ENCODE measurements around the gene ASXL2. TPM values are rescaled to one million over a fixed set of nuclear protein-coding genes. Genes with fewer than 3 reads are reported as not detected.

Gene ASXL2
- total and polyA plus RNA-seq, 2 of the 13 experiments (the other 11 are each of a cell fraction or from before 2014, with no cell fraction given): 12.1 to 19.2 TPM

DNA sequence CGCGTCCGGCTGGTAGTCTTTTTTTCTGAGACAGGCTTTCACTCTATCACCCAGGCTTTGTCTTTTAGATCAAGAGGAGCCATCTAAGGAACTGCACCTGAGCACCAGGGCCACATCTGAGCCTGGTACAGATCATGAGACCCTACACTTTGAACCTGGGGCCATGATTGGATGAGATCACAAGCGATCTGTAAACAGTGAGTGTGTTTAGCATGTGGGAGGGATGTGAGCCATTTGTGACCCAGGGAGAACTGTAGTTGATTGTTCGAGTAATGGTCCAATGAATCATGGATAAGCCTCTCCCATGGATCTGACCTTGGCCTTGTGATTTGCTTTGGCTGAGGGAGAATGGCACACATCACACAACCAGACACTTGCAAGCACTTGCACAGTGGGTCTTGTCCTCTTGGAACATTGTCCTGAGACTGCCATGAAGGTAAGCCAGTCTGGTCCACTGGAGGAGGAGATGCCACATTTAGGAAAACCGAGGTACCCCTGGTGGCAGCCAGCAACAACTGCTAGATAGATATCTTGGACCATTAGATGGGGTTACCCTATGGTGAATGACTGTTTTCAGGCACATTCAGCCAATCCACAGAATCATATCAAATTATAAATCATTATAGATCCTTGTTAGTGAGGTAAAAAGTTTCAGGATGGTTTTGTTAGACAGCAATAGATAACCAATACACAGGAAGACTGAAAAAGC lies 185.4 kb downstream of the ASXL2 start (continued):
- no peak for TF ChIP-seq FOXC1 (CRISPR knock-in tag; IDR thresholded peaks at IDR 0.05; ENCODE audit: borderline replicate concordance)
- no peak for TF ChIP-seq ZMYM4 (CRISPR knock-in tag; IDR thresholded peaks at IDR 0.05)
- no peak for TF ChIP-seq RFXAP (CRISPR knock-in tag; IDR thresholded peaks at IDR 0.05; ENCODE audit: borderline replicate concordance)
- TF ChIP-seq ZNF230 (CRISPR knock-in tag; IDR thresholded peaks at IDR 0.05): peak; percentile 53; the same call in 1 of the 2 replicates
- TF ChIP-seq, protein P1, sequence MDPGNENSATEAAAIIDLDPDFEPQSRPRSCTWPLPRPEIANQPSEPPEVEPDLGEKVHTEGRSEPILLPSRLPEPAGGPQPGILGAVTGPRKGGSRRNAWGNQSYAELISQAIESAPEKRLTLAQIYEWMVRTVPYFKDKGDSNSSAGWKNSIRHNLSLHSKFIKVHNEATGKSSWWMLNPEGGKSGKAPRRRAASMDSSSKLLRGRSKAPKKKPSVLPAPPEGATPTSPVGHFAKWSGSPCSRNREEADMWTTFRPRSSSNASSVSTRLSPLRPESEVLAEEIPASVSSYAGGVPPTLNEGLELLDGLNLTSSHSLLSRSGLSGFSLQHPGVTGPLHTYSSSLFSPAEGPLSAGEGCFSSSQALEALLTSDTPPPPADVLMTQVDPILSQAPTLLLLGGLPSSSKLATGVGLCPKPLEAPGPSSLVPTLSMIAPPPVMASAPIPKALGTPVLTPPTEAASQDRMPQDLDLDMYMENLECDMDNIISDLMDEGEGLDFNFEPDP (CRISPR knock-in tag; conservative IDR thresholded peaks at IDR 0.05): no peak
- no peak for TF ChIP-seq FLYWCH1 (CRISPR knock-in tag; IDR thresholded peaks at IDR 0.05)
- TF ChIP-seq, protein P2, sequence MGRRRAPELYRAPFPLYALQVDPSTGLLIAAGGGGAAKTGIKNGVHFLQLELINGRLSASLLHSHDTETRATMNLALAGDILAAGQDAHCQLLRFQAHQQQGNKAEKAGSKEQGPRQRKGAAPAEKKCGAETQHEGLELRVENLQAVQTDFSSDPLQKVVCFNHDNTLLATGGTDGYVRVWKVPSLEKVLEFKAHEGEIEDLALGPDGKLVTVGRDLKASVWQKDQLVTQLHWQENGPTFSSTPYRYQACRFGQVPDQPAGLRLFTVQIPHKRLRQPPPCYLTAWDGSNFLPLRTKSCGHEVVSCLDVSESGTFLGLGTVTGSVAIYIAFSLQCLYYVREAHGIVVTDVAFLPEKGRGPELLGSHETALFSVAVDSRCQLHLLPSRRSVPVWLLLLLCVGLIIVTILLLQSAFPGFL (CRISPR knock-in tag; IDR thresholded peaks at IDR 0.05): no peak
- TF ChIP-seq KAT2B (IDR thresholded peaks at IDR 0.05; ENCODE audit: borderline replicate concordance, low read depth, low read length): no peak
- no peak for TF ChIP-seq ZNF652 (CRISPR knock-in tag; IDR thresholded peaks at IDR 0.05; ENCODE audit: borderline replicate concordance, low read depth)
- TF ChIP-seq, protein P3, sequence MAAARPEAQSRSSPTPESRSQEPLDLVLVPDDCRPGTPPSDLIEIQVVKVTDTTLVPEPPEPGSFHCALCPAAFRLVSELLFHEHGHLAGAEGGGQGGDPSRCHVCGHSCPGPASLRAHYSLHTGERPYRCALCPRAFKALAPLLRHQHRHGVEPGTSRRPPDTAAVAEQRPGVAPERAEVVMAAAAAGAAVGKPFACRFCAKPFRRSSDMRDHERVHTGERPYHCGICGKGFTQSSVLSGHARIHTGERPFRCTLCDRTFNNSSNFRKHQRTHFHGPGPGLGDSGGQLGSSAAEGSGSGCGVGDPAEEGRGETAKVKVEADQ (CRISPR knock-in tag; IDR thresholded peaks at IDR 0.05; ENCODE audit: borderline replicate concordance): no peak
- TF ChIP-seq, protein P4, sequence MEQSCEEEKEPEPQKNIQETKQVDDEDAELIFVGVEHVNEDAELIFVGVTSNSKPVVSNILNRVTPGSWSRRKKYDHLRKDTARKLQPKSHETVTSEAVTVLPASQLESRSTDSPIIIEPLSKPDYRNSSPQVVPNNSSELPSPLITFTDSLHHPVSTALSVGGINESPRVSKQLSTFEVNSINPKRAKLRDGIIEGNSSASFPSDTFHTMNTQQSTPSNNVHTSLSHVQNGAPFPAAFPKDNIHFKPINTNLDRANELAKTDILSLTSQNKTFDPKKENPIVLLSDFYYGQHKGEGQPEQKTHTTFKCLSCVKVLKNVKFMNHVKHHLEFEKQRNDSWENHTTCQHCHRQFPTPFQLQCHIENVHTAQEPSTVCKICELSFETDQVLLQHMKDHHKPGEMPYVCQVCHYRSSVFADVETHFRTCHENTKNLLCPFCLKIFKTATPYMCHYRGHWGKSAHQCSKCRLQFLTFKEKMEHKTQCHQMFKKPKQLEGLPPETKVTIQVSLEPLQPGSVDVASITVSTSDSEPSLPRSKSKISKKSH (CRISPR knock-in tag; IDR thresholded peaks at IDR 0.05; ENCODE audit: borderline replicate concordance): no peak
- no peak for TF ChIP-seq RBFOX2 (IDR thresholded peaks at IDR 0.05; ENCODE audit: low read depth, low read length)
- TF ChIP-seq, protein P5, sequence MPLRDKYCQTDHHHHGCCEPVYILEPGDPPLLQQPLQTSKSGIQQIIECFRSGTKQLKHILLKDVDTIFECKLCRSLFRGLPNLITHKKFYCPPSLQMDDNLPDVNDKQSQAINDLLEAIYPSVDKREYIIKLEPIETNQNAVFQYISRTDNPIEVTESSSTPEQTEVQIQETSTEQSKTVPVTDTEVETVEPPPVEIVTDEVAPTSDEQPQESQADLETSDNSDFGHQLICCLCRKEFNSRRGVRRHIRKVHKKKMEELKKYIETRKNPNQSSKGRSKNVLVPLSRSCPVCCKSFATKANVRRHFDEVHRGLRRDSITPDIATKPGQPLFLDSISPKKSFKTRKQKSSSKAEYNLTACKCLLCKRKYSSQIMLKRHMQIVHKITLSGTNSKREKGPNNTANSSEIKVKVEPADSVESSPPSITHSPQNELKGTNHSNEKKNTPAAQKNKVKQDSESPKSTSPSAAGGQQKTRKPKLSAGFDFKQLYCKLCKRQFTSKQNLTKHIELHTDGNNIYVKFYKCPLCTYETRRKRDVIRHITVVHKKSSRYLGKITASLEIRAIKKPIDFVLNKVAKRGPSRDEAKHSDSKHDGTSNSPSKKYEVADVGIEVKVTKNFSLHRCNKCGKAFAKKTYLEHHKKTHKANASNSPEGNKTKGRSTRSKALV (CRISPR knock-in tag; IDR thresholded peaks at IDR 0.05): no peak
- 0 out of 2 replicates have a peak, but pooled peaks have one; percentile 43 for TF ChIP-seq ZMYM2 (CRISPR knock-in tag; IDR thresholded peaks at IDR 0.05)
- TF ChIP-seq, protein P6, sequence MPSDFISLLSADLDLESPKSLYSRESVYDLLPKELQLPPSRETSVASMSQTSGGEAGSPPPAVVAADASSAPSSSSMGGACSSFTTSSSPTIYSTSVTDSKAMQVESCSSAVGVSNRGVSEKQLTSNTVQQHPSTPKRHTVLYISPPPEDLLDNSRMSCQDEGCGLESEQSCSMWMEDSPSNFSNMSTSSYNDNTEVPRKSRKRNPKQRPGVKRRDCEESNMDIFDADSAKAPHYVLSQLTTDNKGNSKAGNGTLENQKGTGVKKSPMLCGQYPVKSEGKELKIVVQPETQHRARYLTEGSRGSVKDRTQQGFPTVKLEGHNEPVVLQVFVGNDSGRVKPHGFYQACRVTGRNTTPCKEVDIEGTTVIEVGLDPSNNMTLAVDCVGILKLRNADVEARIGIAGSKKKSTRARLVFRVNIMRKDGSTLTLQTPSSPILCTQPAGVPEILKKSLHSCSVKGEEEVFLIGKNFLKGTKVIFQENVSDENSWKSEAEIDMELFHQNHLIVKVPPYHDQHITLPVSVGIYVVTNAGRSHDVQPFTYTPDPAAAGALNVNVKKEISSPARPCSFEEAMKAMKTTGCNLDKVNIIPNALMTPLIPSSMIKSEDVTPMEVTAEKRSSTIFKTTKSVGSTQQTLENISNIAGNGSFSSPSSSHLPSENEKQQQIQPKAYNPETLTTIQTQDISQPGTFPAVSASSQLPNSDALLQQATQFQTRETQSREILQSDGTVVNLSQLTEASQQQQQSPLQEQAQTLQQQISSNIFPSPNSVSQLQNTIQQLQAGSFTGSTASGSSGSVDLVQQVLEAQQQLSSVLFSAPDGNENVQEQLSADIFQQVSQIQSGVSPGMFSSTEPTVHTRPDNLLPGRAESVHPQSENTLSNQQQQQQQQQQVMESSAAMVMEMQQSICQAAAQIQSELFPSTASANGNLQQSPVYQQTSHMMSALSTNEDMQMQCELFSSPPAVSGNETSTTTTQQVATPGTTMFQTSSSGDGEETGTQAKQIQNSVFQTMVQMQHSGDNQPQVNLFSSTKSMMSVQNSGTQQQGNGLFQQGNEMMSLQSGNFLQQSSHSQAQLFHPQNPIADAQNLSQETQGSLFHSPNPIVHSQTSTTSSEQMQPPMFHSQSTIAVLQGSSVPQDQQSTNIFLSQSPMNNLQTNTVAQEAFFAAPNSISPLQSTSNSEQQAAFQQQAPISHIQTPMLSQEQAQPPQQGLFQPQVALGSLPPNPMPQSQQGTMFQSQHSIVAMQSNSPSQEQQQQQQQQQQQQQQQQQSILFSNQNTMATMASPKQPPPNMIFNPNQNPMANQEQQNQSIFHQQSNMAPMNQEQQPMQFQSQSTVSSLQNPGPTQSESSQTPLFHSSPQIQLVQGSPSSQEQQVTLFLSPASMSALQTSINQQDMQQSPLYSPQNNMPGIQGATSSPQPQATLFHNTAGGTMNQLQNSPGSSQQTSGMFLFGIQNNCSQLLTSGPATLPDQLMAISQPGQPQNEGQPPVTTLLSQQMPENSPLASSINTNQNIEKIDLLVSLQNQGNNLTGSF (CRISPR knock-in tag; IDR thresholded peaks at IDR 0.05): no peak
- TF ChIP-seq TBP (CRISPR knock-in tag; IDR thresholded peaks at IDR 0.05): no peak
- 0 out of 2 replicates have a peak, but pooled peaks have one; percentile 19 for TF ChIP-seq ZNF430 (CRISPR knock-in tag; IDR thresholded peaks at IDR 0.05)
